Uterus (tissue), 2 donors: ENCODE measurements around the gene ALG12.

Source experiments
- CTCF ChIP-seq, 4 experiments: fragments of 200-600 bp in 2 of 4; fragments of 450-650 bp in 2 of 4; sonication (generic) in 2 of 4; IDR thresholded peaks; one replicate each; pipeline ENCODE4 v1.5.1; 2016 to 2019; ENCODE audit warnings: antibody characterized with exemption in 4 of 4, mild to moderate bottlenecking in 2 of 4, moderate library complexity in 1 of 4
- POLR2A ChIP-seq, 2 donors: fragments of 450-650 bp; IDR thresholded peaks; one replicate each; pipeline ENCODE4 v1.6.1; 2016; ENCODE audit warnings: antibody characterized with exemption in 2 of 2, mild to moderate bottlenecking in 1 of 2, moderate library complexity in 1 of 2

GRCh38 chr22:49905465-49905864, 12.8 kb downstream of the ALG12 start:
- TF ChIP-seq CTCF (IDR thresholded peaks at IDR 0.05) (no peak), POLR2A (IDR thresholded peaks at IDR 0.05) (no peak)
